GM18502 (cell line): ENCODE data around the gene MALRD1.
"Not testable (repeated sequence)": the region's sequence is repeated elsewhere in the genome, so short reads cannot be mapped to it uniquely, and the experiment has no call there.

ENCODE experiments used
- ATAC-seq: cut with Tn5 transposase; IDR thresholded peaks from one replicate; pipeline ENCODE4 v1.9.1; 2021; ENCODE audit warnings: mild to moderate bottlenecking; ENCODE audit not compliant: unreplicated experiment, poor library complexity

Gene MALRD1

GRCh38 chr10:19742144-19742543, 693.5 kb downstream of the MALRD1 start:
- ATAC-seq = not testable (repeated sequence)

GRCh38 chr10:19745672-19746071, 697.1 kb downstream of the MALRD1 start:
- ATAC-seq = no peak

- ATAC-seq = no peak
Observed at GRCh38 chr10:19749185-19749729, 700.7 kb downstream of the MALRD1 start.

- no peak for ATAC-seq
Observed at GRCh38 chr10:19750972-19751371, 702.4 kb downstream of the MALRD1 start.

- no peak for ATAC-seq
Observed at GRCh38 chr10:19756919-19757318, 708.3 kb downstream of the MALRD1 start.

- ATAC-seq = no peak
Observed at GRCh38 chr10:19762026-19762425, 713.4 kb downstream of the MALRD1 start.

- no peak for ATAC-seq
Observed at GRCh38 chr10:19764111-19764510, 715.5 kb downstream of the MALRD1 start.

GRCh38 chr10:19767876-19768275, 719.3 kb downstream of the MALRD1 start:
- no peak for ATAC-seq

- not testable (repeated sequence) for ATAC-seq
Observed at GRCh38 chr10:19769826-19770225, 721.2 kb downstream of the MALRD1 start.

GRCh38 chr10:19772972-19773371, 724.4 kb downstream of the MALRD1 start:
- ATAC-seq = no peak

GRCh38 chr10:19775296-19775695, 726.7 kb downstream of the MALRD1 start:
- ATAC-seq = no peak

- ATAC-seq = no peak
Observed at GRCh38 chr10:19777806-19778205, 729.2 kb downstream of the MALRD1 start.

- ATAC-seq = no peak
Observed at GRCh38 chr10:19778996-19779395, 730.4 kb downstream of the MALRD1 start.

- ATAC-seq = no peak
Observed at GRCh38 chr10:19782430-19783089, 734.0 kb downstream of the MALRD1 start.

GRCh38 chr10:19783721-19784120, 735.1 kb downstream of the MALRD1 start:
- ATAC-seq = no peak
